Epithelial cell of esophagus (primary cell): Measurements from ENCODE around the gene BBS10.
A peak's percentile ranks its signal among the peaks of the same experiment; 100 is the strongest.

Experiments
- DNase-seq: peaks from one replicate; pipeline ENCODE4 v3.0.0; 2010; ENCODE audit warnings: low read depth
- H3K4me3 ChIP-seq: 2 replicates; pipeline ENCODE4 v1.5.1; 2011; ENCODE audit warnings: mild to moderate bottlenecking, low read length, control low read depth
- TF ChIP-seq, protein P1 (sequence below): IDR thresholded peaks from 2 replicates; pipeline ENCODE4 v1.5.1; 2011; ENCODE audit warnings: low read depth, mild to moderate bottlenecking, low read length, control low read depth, inconsistent platforms; ENCODE audit not compliant: insufficient read depth; ENCODE audit errors: missing control alignments

The BBS10 gene

DNA sequence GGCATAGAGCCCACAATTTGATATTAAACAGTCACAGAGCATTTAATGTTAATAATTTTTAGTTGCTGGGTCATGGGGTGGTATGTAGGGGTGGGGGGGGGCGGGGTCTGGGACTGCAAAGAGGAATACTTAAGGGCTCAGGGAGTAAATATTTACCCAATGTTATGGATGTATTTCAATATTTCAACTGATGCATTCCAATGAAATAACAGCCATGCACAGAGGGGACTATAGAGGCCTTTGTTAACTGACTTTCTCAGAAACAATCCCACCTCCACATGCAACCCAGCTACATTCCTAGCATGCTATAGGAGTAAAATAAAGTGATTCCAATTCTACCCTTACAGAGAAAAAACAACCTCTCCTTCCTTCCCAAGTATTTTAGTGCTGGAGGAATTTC is 7.9 kb upstream of the BBS10 start:
- no peak for DNase-seq
- TF ChIP-seq, protein P1, sequence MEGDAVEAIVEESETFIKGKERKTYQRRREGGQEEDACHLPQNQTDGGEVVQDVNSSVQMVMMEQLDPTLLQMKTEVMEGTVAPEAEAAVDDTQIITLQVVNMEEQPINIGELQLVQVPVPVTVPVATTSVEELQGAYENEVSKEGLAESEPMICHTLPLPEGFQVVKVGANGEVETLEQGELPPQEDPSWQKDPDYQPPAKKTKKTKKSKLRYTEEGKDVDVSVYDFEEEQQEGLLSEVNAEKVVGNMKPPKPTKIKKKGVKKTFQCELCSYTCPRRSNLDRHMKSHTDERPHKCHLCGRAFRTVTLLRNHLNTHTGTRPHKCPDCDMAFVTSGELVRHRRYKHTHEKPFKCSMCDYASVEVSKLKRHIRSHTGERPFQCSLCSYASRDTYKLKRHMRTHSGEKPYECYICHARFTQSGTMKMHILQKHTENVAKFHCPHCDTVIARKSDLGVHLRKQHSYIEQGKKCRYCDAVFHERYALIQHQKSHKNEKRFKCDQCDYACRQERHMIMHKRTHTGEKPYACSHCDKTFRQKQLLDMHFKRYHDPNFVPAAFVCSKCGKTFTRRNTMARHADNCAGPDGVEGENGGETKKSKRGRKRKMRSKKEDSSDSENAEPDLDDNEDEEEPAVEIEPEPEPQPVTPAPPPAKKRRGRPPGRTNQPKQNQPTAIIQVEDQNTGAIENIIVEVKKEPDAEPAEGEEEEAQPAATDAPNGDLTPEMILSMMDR: no peak
- no peak overlapping the region for H3K4me3 ChIP-seq

DNA sequence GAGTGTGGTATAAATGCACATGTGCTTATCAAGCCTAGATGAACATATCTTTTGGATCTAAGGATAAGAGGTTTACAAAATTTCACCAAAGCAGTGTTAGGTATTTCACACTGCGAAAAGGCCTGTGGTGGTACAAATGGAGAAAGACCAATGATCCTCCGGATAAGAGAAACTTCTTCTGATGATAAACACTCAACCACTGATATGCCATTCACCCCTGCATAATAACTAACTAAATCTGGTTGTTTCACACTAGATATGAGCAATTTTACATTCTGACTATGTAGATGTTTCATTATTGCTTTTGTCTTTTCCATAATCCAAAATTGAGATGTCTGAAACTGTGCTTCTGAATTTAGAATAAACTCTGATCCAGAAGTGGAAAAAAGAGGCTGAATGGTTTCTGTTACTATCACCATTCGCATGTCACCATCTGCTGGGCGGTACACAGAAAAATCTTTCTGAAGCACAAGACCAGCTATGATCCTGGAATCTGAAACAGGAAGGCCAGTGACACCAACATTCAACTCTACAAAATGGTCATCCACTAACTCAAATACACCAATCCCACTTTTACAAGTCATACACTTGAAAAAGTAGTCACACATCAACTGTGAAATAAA is 1.3 kb downstream of the BBS10 start:
- peak overlapping the region; percentile 77 for H3K4me3 ChIP-seq
- peak; percentile 68 for DNase-seq
- TF ChIP-seq, protein P1: peak; percentile 55

DNA sequence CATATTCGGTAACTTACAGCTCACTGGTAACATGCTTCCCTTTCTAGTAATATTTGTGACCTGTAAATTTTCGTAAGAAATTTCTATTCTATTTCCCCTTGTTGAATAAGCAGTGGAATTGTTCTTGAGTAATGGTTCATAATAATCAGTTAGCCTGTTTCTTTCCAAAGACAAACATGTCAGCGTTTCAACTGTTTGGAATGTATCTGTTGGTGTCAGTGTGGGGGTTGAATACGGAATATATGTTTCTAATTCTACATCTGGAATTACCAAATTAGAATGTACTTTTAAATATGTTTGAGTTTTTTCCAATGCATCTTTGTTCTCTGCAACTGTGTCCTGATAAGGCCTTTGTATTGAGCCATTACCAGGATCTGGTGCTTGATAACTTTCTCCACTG is 2.0 kb downstream of the BBS10 start:
- no peak for DNase-seq
- H3K4me3 ChIP-seq: no peak overlapping the region
- TF ChIP-seq, protein P1: no peak

DNA sequence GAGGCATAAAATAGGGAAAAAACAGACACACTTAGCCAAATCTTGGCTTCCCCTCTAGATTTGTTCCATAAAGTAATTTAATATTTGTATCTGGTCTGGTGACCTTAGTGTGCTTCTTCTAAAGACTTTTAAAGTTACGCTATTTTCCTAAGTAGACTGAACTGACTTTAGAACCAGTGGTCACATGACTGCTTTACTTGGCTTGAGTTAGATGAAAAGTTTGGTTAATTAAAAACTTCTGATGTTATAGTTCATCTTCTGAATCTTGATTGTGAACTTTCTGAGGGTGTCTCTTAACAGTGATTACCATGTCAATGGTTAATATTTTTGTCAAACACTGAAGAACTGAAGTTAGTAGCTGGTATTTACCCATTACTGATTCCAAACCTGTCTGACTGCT is 2.6 kb downstream of the BBS10 start:
- TF ChIP-seq, protein P1: no peak
- no peak overlapping the region for H3K4me3 ChIP-seq
- no peak for DNase-seq

DNA sequence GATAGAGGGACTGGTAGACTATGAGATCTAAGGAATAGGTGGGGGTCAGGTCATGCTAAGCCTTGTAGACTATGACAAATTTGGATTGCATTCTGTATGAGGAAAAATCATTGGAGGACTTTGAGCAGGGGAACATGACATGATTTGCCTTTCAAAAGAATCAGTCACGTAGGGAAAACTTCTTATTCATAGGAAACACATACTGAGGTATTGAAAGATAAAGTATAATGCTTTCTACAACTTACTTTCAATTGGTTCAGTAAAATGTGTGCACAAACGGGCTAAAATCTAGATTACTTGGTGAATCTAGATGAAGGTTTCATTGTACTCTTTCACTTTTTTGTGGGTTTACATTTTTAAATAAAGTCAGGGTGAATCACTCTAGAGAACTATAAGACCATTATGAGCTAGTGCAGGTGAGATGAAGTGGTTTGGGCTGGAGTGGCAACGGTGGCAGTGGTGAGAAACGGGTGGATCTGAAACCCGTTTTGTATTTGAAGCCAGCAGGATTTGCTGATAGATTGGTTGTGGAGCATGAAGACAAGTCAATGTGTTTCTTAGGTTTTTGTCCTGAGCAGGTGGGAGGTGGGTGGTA is 6.7 kb downstream of the BBS10 start:
- H3K4me3 ChIP-seq: no peak overlapping the region
- DNase-seq: no peak
- TF ChIP-seq, protein P1: no peak

DNA sequence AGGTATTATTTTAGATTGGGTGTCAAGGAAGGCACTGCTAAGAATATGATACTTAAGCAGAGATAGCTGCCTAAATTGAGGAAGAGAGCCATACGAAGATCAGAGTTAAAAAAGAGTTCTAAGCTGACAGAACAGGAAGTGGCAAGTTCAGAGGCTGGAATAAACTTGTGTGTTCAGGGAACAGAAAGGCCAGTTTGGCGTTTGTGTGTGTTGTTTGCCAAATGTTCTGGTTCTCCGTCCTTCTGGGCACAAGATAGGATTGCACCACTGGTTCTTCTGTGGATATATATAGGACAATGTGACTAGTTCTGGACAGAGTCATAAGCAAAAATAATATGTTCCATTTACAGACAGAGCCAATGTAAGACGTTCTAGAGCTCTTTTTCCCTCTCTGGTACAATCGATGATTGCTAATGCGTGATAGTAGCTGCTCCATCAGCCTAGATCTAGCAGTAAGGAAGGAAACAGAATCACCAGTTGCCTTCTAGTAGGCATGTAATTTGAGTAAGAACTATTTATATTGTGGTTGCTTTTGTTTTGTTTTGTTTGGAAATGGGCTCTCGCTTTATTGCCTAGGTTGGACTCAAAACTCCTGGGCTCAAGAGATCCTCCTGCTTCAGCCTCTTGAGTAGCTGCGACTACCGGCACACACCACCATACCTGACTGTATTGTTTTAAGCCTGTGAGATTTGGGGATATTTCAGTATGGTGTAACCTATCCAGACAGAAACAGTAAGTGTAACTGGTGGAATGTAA is 7.4 kb downstream of the BBS10 start:
- no peak for DNase-seq
- TF ChIP-seq, protein P1: no peak
- no peak overlapping the region for H3K4me3 ChIP-seq
